ENCODE results near the gene EPN1. TPM values are rescaled to one million over a fixed set of nuclear protein-coding genes. Genes with fewer than 3 reads are reported as not detected.

The EPN1 gene
- total and polyA plus RNA-seq, 9 of the 15 experiments (the other 6 are each of a cell fraction or from before 2014, with no cell fraction given) = 0.08 to 138 (median 12.7) TPM

DNA sequence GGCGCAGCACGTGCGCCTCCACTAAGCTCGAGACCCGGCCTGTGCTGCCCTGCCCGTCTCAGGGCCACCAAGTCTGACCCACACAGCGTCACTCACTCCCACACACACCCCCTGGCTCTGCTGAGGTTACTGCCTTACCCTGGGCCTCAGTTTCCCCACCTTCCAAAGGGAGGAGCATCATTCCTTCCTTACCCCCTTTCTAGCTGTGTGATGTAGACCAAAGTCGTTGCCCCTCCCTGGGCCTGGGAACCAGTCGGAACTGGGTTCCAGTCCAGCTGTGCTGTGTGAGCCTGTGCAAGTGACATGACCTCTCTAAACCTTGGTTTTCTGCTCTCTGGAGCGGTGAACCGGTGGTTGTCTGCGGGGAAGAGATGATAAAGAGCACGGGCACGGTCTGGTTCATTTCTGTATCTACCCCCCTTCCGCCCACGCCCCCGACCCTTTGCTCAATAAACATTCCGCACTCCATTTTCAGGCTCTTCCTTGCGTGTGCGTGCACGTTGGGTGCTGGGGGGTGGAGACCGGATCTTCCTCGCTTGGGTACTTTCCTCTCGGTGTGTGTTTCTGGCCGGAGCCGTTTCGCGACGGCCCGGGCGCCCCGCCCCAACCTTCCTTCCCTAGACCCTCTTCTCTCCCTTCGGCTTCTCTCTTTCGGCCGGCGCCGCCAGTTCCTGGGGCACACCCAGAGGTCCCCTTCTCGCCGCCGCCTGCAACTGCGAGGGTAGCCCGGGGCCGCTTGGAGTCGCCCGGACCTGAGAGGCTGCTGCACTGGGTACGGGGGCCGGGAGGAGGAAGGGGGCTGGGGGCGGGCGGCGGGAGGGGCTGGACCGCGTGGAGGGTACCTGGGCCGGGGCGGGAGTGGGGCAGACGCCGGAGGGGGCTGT, 31.8 kb upstream of the EPN1 start, which contains the start of gene ZNF581 (continued):
- TF ChIP-seq TGIF2 (CRISPR knock-in tag; IDR thresholded peaks at IDR 0.05) (no peak), SMARCC2 (IDR thresholded peaks at IDR 0.05; ENCODE audit: low read depth) (no peak), HNRNPUL1 (IDR thresholded peaks at IDR 0.05; ENCODE audit: low read length) (no peak), SMAD4 (CRISPR knock-in tag; conservative IDR thresholded peaks at IDR 0.05) (peak; percentile 60; the same call in 1 of the 2 replicates), SMARCB1 (IDR thresholded peaks at IDR 0.05; ENCODE audit: insufficient read length, low read depth) (no peak), HLTF (IDR thresholded peaks at IDR 0.05) (no peak), KLF10 (CRISPR knock-in tag; IDR thresholded peaks at IDR 0.05) (no peak), SRSF3 (IDR thresholded peaks at IDR 0.05; ENCODE audit: insufficient read depth, low read length) (no peak), ZNF507 (tag; conservative IDR thresholded peaks at IDR 0.05) (no peak)
- TF ChIP-seq, protein P1, sequence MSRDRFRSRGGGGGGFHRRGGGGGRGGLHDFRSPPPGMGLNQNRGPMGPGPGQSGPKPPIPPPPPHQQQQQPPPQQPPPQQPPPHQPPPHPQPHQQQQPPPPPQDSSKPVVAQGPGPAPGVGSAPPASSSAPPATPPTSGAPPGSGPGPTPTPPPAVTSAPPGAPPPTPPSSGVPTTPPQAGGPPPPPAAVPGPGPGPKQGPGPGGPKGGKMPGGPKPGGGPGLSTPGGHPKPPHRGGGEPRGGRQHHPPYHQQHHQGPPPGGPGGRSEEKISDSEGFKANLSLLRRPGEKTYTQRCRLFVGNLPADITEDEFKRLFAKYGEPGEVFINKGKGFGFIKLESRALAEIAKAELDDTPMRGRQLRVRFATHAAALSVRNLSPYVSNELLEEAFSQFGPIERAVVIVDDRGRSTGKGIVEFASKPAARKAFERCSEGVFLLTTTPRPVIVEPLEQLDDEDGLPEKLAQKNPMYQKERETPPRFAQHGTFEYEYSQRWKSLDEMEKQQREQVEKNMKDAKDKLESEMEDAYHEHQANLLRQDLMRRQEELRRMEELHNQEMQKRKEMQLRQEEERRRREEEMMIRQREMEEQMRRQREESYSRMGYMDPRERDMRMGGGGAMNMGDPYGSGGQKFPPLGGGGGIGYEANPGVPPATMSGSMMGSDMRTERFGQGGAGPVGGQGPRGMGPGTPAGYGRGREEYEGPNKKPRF (IDR thresholded peaks at IDR 0.05; ENCODE audit: low read depth, low read length) = no peak
- TF ChIP-seq, protein P2, sequence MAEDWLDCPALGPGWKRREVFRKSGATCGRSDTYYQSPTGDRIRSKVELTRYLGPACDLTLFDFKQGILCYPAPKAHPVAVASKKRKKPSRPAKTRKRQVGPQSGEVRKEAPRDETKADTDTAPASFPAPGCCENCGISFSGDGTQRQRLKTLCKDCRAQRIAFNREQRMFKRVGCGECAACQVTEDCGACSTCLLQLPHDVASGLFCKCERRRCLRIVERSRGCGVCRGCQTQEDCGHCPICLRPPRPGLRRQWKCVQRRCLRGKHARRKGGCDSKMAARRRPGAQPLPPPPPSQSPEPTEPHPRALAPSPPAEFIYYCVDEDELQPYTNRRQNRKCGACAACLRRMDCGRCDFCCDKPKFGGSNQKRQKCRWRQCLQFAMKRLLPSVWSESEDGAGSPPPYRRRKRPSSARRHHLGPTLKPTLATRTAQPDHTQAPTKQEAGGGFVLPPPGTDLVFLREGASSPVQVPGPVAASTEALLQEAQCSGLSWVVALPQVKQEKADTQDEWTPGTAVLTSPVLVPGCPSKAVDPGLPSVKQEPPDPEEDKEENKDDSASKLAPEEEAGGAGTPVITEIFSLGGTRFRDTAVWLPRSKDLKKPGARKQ (CRISPR knock-in tag; IDR thresholded peaks at IDR 0.05) = no peak
- TF ChIP-seq, protein P3, sequence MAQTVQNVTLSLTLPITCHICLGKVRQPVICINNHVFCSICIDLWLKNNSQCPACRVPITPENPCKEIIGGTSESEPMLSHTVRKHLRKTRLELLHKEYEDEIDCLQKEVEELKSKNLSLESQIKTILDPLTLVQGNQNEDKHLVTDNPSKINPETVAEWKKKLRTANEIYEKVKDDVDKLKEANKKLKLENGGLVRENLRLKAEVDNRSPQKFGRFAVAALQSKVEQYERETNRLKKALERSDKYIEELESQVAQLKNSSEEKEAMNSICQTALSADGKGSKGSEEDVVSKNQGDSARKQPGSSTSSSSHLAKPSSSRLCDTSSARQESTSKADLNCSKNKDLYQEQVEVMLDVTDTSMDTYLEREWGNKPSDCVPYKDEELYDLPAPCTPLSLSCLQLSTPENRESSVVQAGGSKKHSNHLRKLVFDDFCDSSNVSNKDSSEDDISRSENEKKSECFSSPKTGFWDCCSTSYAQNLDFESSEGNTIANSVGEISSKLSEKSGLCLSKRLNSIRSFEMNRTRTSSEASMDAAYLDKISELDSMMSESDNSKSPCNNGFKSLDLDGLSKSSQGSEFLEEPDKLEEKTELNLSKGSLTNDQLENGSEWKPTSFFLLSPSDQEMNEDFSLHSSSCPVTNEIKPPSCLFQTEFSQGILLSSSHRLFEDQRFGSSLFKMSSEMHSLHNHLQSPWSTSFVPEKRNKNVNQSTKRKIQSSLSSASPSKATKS (CRISPR knock-in tag; IDR thresholded peaks at IDR 0.05) = no peak
- TF ChIP-seq, protein P4, sequence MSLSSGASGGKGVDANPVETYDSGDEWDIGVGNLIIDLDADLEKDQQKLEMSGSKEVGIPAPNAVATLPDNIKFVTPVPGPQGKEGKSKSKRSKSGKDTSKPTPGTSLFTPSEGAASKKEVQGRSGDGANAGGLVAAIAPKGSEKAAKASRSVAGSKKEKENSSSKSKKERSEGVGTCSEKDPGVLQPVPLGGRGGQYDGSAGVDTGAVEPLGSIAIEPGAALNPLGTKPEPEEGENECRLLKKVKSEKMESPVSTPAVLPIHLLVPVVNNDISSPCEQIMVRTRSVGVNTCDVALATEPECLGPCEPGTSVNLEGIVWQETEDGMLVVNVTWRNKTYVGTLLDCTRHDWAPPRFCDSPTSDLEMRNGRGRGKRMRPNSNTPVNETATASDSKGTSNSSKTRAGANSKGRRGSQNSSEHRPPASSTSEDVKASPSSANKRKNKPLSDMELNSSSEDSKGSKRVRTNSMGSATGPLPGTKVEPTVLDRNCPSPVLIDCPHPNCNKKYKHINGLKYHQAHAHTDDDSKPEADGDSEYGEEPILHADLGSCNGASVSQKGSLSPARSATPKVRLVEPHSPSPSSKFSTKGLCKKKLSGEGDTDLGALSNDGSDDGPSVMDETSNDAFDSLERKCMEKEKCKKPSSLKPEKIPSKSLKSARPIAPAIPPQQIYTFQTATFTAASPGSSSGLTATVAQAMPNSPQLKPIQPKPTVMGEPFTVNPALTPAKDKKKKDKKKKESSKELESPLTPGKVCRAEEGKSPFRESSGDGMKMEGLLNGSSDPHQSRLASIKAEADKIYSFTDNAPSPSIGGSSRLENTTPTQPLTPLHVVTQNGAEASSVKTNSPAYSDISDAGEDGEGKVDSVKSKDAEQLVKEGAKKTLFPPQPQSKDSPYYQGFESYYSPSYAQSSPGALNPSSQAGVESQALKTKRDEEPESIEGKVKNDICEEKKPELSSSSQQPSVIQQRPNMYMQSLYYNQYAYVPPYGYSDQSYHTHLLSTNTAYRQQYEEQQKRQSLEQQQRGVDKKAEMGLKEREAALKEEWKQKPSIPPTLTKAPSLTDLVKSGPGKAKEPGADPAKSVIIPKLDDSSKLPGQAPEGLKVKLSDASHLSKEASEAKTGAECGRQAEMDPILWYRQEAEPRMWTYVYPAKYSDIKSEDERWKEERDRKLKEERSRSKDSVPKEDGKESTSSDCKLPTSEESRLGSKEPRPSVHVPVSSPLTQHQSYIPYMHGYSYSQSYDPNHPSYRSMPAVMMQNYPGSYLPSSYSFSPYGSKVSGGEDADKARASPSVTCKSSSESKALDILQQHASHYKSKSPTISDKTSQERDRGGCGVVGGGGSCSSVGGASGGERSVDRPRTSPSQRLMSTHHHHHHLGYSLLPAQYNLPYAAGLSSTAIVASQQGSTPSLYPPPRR (CRISPR knock-in tag; IDR thresholded peaks at IDR 0.05; ENCODE audit: borderline replicate concordance) = no peak
- TF ChIP-seq, protein P5, sequence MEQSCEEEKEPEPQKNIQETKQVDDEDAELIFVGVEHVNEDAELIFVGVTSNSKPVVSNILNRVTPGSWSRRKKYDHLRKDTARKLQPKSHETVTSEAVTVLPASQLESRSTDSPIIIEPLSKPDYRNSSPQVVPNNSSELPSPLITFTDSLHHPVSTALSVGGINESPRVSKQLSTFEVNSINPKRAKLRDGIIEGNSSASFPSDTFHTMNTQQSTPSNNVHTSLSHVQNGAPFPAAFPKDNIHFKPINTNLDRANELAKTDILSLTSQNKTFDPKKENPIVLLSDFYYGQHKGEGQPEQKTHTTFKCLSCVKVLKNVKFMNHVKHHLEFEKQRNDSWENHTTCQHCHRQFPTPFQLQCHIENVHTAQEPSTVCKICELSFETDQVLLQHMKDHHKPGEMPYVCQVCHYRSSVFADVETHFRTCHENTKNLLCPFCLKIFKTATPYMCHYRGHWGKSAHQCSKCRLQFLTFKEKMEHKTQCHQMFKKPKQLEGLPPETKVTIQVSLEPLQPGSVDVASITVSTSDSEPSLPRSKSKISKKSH (CRISPR knock-in tag; IDR thresholded peaks at IDR 0.05) = no peak
